ENCODE data around the gene AGK.

AGK gene

GRCh38 chr7:141600168-141601006, 49.2 kb downstream of the AGK start:
- H3K27ac ChIP-seq (ENCODE audit: low read depth, low read length): no peak overlapping the region
- no peak overlapping the region for H4K8ac ChIP-seq (ENCODE audit: low read depth, low read length)
- H4K91ac ChIP-seq (ENCODE audit: low read depth, low read length): no peak overlapping the region
- H3K4me3 ChIP-seq (ENCODE audit: low read depth, low read length): no peak overlapping the region
- no peaks in the 10 kb centered on the region for H3K27me3 ChIP-seq (ENCODE audit: insufficient read depth, low read length)
- no peak overlapping the region for H3K4ac ChIP-seq (ENCODE audit: low read depth, low read length)
- H3K79me1 ChIP-seq (ENCODE audit: low read length): no peaks in the 10 kb centered on the region
- no peaks in the 10 kb centered on the region for H3K4me1 ChIP-seq (ENCODE audit: control insufficient read depth in 1 of 2, insufficient read depth in 2 of 2, low read length in 2 of 2)
- H3K23ac ChIP-seq (ENCODE audit: low read length): no peak overlapping the region
- no peak overlapping the region for H2BK5ac ChIP-seq (ENCODE audit: low read depth, low read length, poor library complexity)
- no peak overlapping the region for H2BK120ac ChIP-seq (ENCODE audit: insufficient read depth, low read length, poor library complexity)
- no peaks in the 10 kb centered on the region for H3K79me2 ChIP-seq (ENCODE audit: control insufficient read depth, insufficient read depth, low read length, poor library complexity)
- no peak overlapping the region for H2AK5ac ChIP-seq (ENCODE audit: low read length)
- H3K9me3 ChIP-seq (ENCODE audit: insufficient read depth, low read depth, low read length): no peaks in the 10 kb centered on the region
- H4K12ac ChIP-seq (ENCODE audit: low read depth, low read length): no peak overlapping the region
- no peak overlapping the region for H3K14ac ChIP-seq (ENCODE audit: low read length)
- H3K18ac ChIP-seq (ENCODE audit: low read length): no peak overlapping the region
- H3K4me2 ChIP-seq (ENCODE audit: low read length): no peak overlapping the region
- no peak overlapping the region for H3K9ac ChIP-seq (ENCODE audit: low read length)
- peak in 1 of 2 donors; percentile 5 for DNase-seq
- H2AFZ ChIP-seq (ENCODE audit: insufficient read depth, low read length, poor library complexity): no peak overlapping the region
- H2BK12ac ChIP-seq (ENCODE audit: low read length): no peak overlapping the region
- WGBS (ENCODE audit: extremely low coverage, insufficient coverage, insufficient read length): no CpG with 5 or more reads among the region's 4 CpGs
- peaks cover 0 to 1% of the 10 kb centered on the region in 2 experiments for H3K36me3 ChIP-seq (ENCODE audit: control insufficient read depth in 1 of 2, insufficient read depth in 2 of 2, low read length in 2 of 2)

- no peaks in the 10 kb centered on the region for H3K4me1 ChIP-seq (ENCODE audit: control insufficient read depth in 1 of 2, insufficient read depth in 2 of 2, low read length in 2 of 2)
- H3K4me2 ChIP-seq (ENCODE audit: low read length): no peak overlapping the region
- no peaks in the 10 kb centered on the region for H3K79me2 ChIP-seq (ENCODE audit: control insufficient read depth, insufficient read depth, low read length, poor library complexity)
- H2BK5ac ChIP-seq (ENCODE audit: low read depth, low read length, poor library complexity): no peak overlapping the region
- H2AFZ ChIP-seq (ENCODE audit: insufficient read depth, low read length, poor library complexity): no peak overlapping the region
- no peak overlapping the region for H3K23ac ChIP-seq (ENCODE audit: low read length)
- H3K18ac ChIP-seq (ENCODE audit: low read length): no peak overlapping the region
- no peak overlapping the region for H3K9ac ChIP-seq (ENCODE audit: low read length)
- no peaks in the 10 kb centered on the region for H3K79me1 ChIP-seq (ENCODE audit: low read length)
- H2BK120ac ChIP-seq (ENCODE audit: insufficient read depth, low read length, poor library complexity): no peak overlapping the region
- no CpG with 5 or more reads among the region's 3 CpGs for WGBS (ENCODE audit: extremely low coverage, insufficient coverage, insufficient read length)
- H4K8ac ChIP-seq (ENCODE audit: low read depth, low read length): no peak overlapping the region
- peaks cover 0 to 2% of the 10 kb centered on the region in 2 experiments for H3K36me3 ChIP-seq (ENCODE audit: control insufficient read depth in 1 of 2, insufficient read depth in 2 of 2, low read length in 2 of 2)
- H3K14ac ChIP-seq (ENCODE audit: low read length): no peak overlapping the region
- H3K9me3 ChIP-seq (ENCODE audit: insufficient read depth, low read depth, low read length): no peaks in the 10 kb centered on the region
- H2AK5ac ChIP-seq (ENCODE audit: low read length): no peak overlapping the region
- H4K91ac ChIP-seq (ENCODE audit: low read depth, low read length): no peak overlapping the region
- no peak overlapping the region for H4K12ac ChIP-seq (ENCODE audit: low read depth, low read length)
- no peak for DNase-seq
- no peak overlapping the region for H3K27ac ChIP-seq (ENCODE audit: low read depth, low read length)
- no peaks in the 10 kb centered on the region for H3K27me3 ChIP-seq (ENCODE audit: insufficient read depth, low read length)
- H3K4me3 ChIP-seq (ENCODE audit: low read depth, low read length): no peak overlapping the region
- no peak overlapping the region for H3K4ac ChIP-seq (ENCODE audit: low read depth, low read length)
- no peak overlapping the region for H2BK12ac ChIP-seq (ENCODE audit: low read length)
Observed at GRCh38 chr7:141609576-141609975, 58.4 kb downstream of the AGK start.

GRCh38 chr7:141610671-141611070, 59.5 kb downstream of the AGK start:
- H2BK12ac ChIP-seq (ENCODE audit: low read length): no peak overlapping the region
- no peak overlapping the region for H2BK5ac ChIP-seq (ENCODE audit: low read depth, low read length, poor library complexity)
- H4K12ac ChIP-seq (ENCODE audit: low read depth, low read length): no peak overlapping the region
- H3K4me1 ChIP-seq (ENCODE audit: control insufficient read depth in 1 of 2, insufficient read depth in 2 of 2, low read length in 2 of 2): no peaks in the 10 kb centered on the region
- H3K9ac ChIP-seq (ENCODE audit: low read length): no peak overlapping the region
- H3K23ac ChIP-seq (ENCODE audit: low read length): no peak overlapping the region
- H2BK120ac ChIP-seq (ENCODE audit: insufficient read depth, low read length, poor library complexity): no peak overlapping the region
- H4K91ac ChIP-seq (ENCODE audit: low read depth, low read length): no peak overlapping the region
- H3K18ac ChIP-seq (ENCODE audit: low read length): no peak overlapping the region
- H2AFZ ChIP-seq (ENCODE audit: insufficient read depth, low read length, poor library complexity): no peak overlapping the region
- H3K4ac ChIP-seq (ENCODE audit: low read depth, low read length): no peak overlapping the region
- H3K4me2 ChIP-seq (ENCODE audit: low read length): no peak overlapping the region
- no peaks in the 10 kb centered on the region for H3K79me1 ChIP-seq (ENCODE audit: low read length)
- no peak overlapping the region for H2AK5ac ChIP-seq (ENCODE audit: low read length)
- no peak for DNase-seq
- H3K36me3 ChIP-seq (ENCODE audit: control insufficient read depth in 1 of 2, insufficient read depth in 2 of 2, low read length in 2 of 2): peaks cover 0 to 2% of the 10 kb centered on the region in 2 experiments
- H3K27ac ChIP-seq (ENCODE audit: low read depth, low read length): no peak overlapping the region
- no peak overlapping the region for H3K14ac ChIP-seq (ENCODE audit: low read length)
- H4K8ac ChIP-seq (ENCODE audit: low read depth, low read length): no peak overlapping the region
- no peaks in the 10 kb centered on the region for H3K27me3 ChIP-seq (ENCODE audit: insufficient read depth, low read length)
- H3K9me3 ChIP-seq (ENCODE audit: insufficient read depth, low read depth, low read length): no peaks in the 10 kb centered on the region
- no CpG with 5 or more reads among the region's 1 CpG for WGBS (ENCODE audit: extremely low coverage, insufficient coverage, insufficient read length)
- no peak overlapping the region for H3K4me3 ChIP-seq (ENCODE audit: low read depth, low read length)
- no peaks in the 10 kb centered on the region for H3K79me2 ChIP-seq (ENCODE audit: control insufficient read depth, insufficient read depth, low read length, poor library complexity)

GRCh38 chr7:141612861-141613260, 61.7 kb downstream of the AGK start:
- no peak overlapping the region for H3K18ac ChIP-seq (ENCODE audit: low read length)
- no peak overlapping the region for H3K23ac ChIP-seq (ENCODE audit: low read length)
- no peak overlapping the region for H3K9ac ChIP-seq (ENCODE audit: low read length)
- H3K79me2 ChIP-seq (ENCODE audit: control insufficient read depth, insufficient read depth, low read length, poor library complexity): no peaks in the 10 kb centered on the region
- no peak overlapping the region for H3K4me2 ChIP-seq (ENCODE audit: low read length)
- no peak for DNase-seq
- H4K8ac ChIP-seq (ENCODE audit: low read depth, low read length): no peak overlapping the region
- H3K4ac ChIP-seq (ENCODE audit: low read depth, low read length): no peak overlapping the region
- no peak overlapping the region for H4K91ac ChIP-seq (ENCODE audit: low read depth, low read length)
- no peaks in the 10 kb centered on the region for H3K27me3 ChIP-seq (ENCODE audit: insufficient read depth, low read length)
- no peak overlapping the region for H3K14ac ChIP-seq (ENCODE audit: low read length)
- H4K12ac ChIP-seq (ENCODE audit: low read depth, low read length): no peak overlapping the region
- no peak overlapping the region for H3K4me3 ChIP-seq (ENCODE audit: low read depth, low read length)
- peaks cover 0 to 2% of the 10 kb centered on the region in 2 experiments for H3K36me3 ChIP-seq (ENCODE audit: control insufficient read depth in 1 of 2, insufficient read depth in 2 of 2, low read length in 2 of 2)
- no peak overlapping the region for H2AK5ac ChIP-seq (ENCODE audit: low read length)
- no peak overlapping the region for H2BK5ac ChIP-seq (ENCODE audit: low read depth, low read length, poor library complexity)
- no peaks in the 10 kb centered on the region for H3K4me1 ChIP-seq (ENCODE audit: control insufficient read depth in 1 of 2, insufficient read depth in 2 of 2, low read length in 2 of 2)
- H2BK12ac ChIP-seq (ENCODE audit: low read length): no peak overlapping the region
- no peak overlapping the region for H2BK120ac ChIP-seq (ENCODE audit: insufficient read depth, low read length, poor library complexity)
- no peak overlapping the region for H2AFZ ChIP-seq (ENCODE audit: insufficient read depth, low read length, poor library complexity)
- H3K27ac ChIP-seq (ENCODE audit: low read depth, low read length): no peak overlapping the region
- H3K9me3 ChIP-seq (ENCODE audit: insufficient read depth, low read depth, low read length): no peaks in the 10 kb centered on the region
- H3K79me1 ChIP-seq (ENCODE audit: low read length): no peaks in the 10 kb centered on the region

All from trophoblast cell (in vitro differentiated cells and primary cell).